ENCODE data around the gene VWCE. TPM values are rescaled to one million over a fixed set of nuclear protein-coding genes. Genes with fewer than 3 reads are reported as not detected.

VWCE gene
- total RNA-seq, 1 experiment from 2014 or later = 8.0 TPM

DNA sequence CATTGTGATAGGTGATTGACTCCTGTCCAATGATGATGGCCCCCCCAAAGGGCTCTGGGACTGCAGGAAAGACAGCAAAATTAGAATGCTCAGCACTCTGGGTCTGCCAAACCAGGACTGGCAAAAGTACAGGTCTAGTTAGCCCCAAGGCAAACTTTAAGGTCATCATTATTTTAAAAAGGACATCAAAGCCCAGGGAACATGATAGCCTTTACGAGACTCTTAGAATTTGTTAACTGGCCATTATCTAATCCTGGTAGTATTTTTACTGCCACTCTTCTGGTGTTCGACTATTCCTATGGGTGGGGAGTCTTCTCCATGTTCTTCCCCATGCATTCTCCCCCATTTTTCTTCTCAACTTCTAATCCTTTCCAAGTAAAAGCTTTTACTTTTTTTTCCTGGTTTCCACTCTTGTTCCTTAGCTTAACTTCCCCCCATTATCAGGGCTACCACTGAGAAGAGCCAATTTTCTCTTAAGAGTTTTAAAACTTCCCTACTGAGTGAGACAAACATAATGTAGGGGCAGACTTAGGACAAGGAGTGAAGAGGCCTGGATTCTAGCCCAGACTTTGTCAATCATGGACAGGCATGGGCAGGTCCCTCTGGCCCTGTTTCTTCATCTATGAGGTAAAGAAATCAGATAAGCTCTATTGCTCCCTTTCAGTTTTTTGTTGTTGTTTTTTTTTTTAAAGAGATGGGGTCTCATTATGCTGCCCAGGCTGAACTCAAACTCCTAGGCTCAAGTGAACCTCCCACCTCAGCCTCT is 30.7 kb upstream of the VWCE start:
- CTCF ChIA-PET = no interaction called here
- H3K9me3 ChIP-seq (ENCODE audit: low read depth, low read length, poor library complexity, severe bottlenecking) = no peaks in the 10 kb centered on the region

DNA sequence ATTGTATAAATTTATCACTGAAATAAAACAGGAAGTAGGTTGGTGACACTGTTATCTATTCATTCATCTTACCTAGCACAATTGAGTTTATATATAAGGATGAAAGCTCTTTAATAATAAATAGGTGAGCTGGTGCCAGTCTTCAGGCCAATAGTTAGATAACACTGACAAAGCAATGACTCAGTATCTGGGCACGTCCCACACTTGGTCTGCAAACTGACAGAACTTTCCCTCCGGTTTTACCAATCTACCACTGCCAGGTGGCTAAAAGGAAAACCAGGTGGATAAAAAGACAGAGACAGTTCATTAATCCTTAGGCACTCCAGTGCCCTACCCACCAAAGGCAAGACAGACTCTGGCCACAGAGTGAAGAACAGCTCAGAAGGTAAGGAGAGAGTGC is 20.1 kb upstream of the VWCE start:
- POLR2A ChIA-PET (ENCODE audit: low non-redundant PET) = no interaction called here
- BruUV-seq (replicated peaks) = no TSS peak
- TF ChIP-seq, protein P1, sequence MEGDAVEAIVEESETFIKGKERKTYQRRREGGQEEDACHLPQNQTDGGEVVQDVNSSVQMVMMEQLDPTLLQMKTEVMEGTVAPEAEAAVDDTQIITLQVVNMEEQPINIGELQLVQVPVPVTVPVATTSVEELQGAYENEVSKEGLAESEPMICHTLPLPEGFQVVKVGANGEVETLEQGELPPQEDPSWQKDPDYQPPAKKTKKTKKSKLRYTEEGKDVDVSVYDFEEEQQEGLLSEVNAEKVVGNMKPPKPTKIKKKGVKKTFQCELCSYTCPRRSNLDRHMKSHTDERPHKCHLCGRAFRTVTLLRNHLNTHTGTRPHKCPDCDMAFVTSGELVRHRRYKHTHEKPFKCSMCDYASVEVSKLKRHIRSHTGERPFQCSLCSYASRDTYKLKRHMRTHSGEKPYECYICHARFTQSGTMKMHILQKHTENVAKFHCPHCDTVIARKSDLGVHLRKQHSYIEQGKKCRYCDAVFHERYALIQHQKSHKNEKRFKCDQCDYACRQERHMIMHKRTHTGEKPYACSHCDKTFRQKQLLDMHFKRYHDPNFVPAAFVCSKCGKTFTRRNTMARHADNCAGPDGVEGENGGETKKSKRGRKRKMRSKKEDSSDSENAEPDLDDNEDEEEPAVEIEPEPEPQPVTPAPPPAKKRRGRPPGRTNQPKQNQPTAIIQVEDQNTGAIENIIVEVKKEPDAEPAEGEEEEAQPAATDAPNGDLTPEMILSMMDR (conservative IDR thresholded peaks at IDR 0.05; ENCODE audit: low read depth, low read length) = no peak
- TF ChIP-seq EZH2 (IDR thresholded peaks at IDR 0.05; ENCODE audit: borderline replicate concordance, low read depth, low read length, poor library complexity, severe bottlenecking) = no peak
- no peaks in the 10 kb centered on the region for H3K4me1 ChIP-seq (ENCODE audit: insufficient read depth, low read length, poor library complexity, severe bottlenecking)
- no peak overlapping the region for H3K27ac ChIP-seq (ENCODE audit: low read depth, low read length, poor library complexity, severe bottlenecking)
- intact Hi-C loops (cut with micrococcal nuclease; ENCODE audit: unreplicated experiment) = no loop called here
- CTCF ChIA-PET = interaction anchor here (0.7 kb wide), 1 partner anchor 38 kb away, joined by 20 read pairs; no protein-coding TSS in a partner anchor
- H3K9me3 ChIP-seq (ENCODE audit: low read depth, low read length, poor library complexity, severe bottlenecking) = no peaks in the 10 kb centered on the region
- no peak for DNase-seq (ENCODE audit: low spot score)
- peaks cover 76% of the 10 kb centered on the region for H3K36me3 ChIP-seq (ENCODE audit: insufficient read depth, low read length, poor library complexity, severe bottlenecking)
- H3K27me3 ChIP-seq (replicated peaks; ENCODE audit: insufficient read depth, low read depth, low read length, poor library complexity) = no peaks in the 10 kb centered on the region
- H3K4me3 ChIP-seq (ENCODE audit: low read depth, low read length, poor library complexity, severe bottlenecking) = no peak overlapping the region

More for the DNA sequence above, 30.7 kb upstream of the VWCE start:
- peak; percentile 27 for DNase-seq (ENCODE audit: low spot score)
- Histone ChIP-seq H3K27ac (ENCODE audit: low read depth, low read length, poor library complexity, severe bottlenecking) (no peak overlapping the region), H3K4me3 (ENCODE audit: low read depth, low read length, poor library complexity, severe bottlenecking) (no peak overlapping the region), H3K36me3 (ENCODE audit: insufficient read depth, low read length, poor library complexity, severe bottlenecking) (peaks cover 81% of the 10 kb centered on the region), H3K4me1 (ENCODE audit: insufficient read depth, low read length, poor library complexity, severe bottlenecking) (peaks cover 7% of the 10 kb centered on the region), H3K27me3 (replicated peaks; ENCODE audit: insufficient read depth, low read depth, low read length, poor library complexity) (no peaks in the 10 kb centered on the region)
- TF ChIP-seq, protein P1 (conservative IDR thresholded peaks at IDR 0.05; ENCODE audit: low read depth, low read length) = no peak
- TF ChIP-seq EZH2 (IDR thresholded peaks at IDR 0.05; ENCODE audit: borderline replicate concordance, low read depth, low read length, poor library complexity, severe bottlenecking) = no peak
- no TSS peak for BruUV-seq (replicated peaks)
- POLR2A ChIA-PET (ENCODE audit: low non-redundant PET) = no interaction called here
- intact Hi-C loops (cut with micrococcal nuclease; ENCODE audit: unreplicated experiment) = no loop called here

DNA sequence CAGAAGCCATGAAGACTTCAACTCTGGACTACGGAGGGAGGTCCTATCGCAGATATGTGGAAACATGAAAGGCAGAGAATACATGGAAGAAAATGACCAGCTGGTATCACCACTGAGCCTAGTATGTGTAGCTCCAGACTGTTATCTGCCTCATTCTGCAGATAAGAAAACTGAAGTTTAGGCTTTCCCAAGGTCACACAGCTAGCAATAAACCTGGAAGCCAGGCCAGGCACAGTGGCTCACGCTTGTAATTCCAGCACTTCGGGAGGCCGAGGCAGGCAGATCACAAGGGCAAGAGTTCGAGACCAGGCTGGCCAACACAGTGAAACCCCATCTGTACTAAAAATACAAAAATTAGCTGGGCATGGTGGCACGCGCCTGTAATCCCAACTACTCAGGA is 15.6 kb upstream of the VWCE start:
- ChIA-PET CTCF (no interaction called here), POLR2A (ENCODE audit: low non-redundant PET) (no interaction called here)
- DNase-seq (ENCODE audit: low spot score) = no peak
- no TSS peak for BruUV-seq (replicated peaks)
- no peak overlapping the region for H3K27ac ChIP-seq (ENCODE audit: low read depth, low read length, poor library complexity, severe bottlenecking)
- H3K4me1 ChIP-seq (ENCODE audit: insufficient read depth, low read length, poor library complexity, severe bottlenecking) = no peaks in the 10 kb centered on the region
- H3K36me3 ChIP-seq (ENCODE audit: insufficient read depth, low read length, poor library complexity, severe bottlenecking) = peaks cover 97% of the 10 kb centered on the region
- intact Hi-C loops (cut with micrococcal nuclease; ENCODE audit: unreplicated experiment) = no loop called here
- no peaks in the 10 kb centered on the region for H3K27me3 ChIP-seq (replicated peaks; ENCODE audit: insufficient read depth, low read depth, low read length, poor library complexity)
- H3K4me3 ChIP-seq (ENCODE audit: low read depth, low read length, poor library complexity, severe bottlenecking) = no peak overlapping the region
- no peaks in the 10 kb centered on the region for H3K9me3 ChIP-seq (ENCODE audit: low read depth, low read length, poor library complexity, severe bottlenecking)
- TF ChIP-seq, protein P1 (conservative IDR thresholded peaks at IDR 0.05; ENCODE audit: low read depth, low read length) = no peak
- no peak for TF ChIP-seq EZH2 (IDR thresholded peaks at IDR 0.05; ENCODE audit: borderline replicate concordance, low read depth, low read length, poor library complexity, severe bottlenecking)

All from A673 (cell line).